A204.1 (cell line): Measurements from ENCODE around the gene RAB40C.

Experiments used
- FAIRE-seq: peaks from 2 replicates; lab custom pipeline; 2012; peaks lifted over from hg19 to GRCh38; lab: Jason Lieb, UNC

The RAB40C gene

GRCh38 chr16:575354-576196, 14.3 kb upstream of the RAB40C start:
- no peak for FAIRE-seq

- no peak for FAIRE-seq
These were observed 13.6 kb upstream of the RAB40C start for GRCh38 chr16:576197-576822.

GRCh38 chr16:576823-577201, 13.1 kb upstream of the RAB40C start:
- no peak for FAIRE-seq

GRCh38 chr16:577796-578195, 12.1 kb upstream of the RAB40C start:
- FAIRE-seq, result no peak

- FAIRE-seq, result no peak
These were observed 11.5 kb upstream of the RAB40C start for GRCh38 chr16:578232-578869.

- no peak for FAIRE-seq
These were observed 10.9 kb upstream of the RAB40C start for GRCh38 chr16:578870-579405.

GRCh38 chr16:580141-580945, 9.5 kb upstream of the RAB40C start:
- FAIRE-seq, result no peak

- no peak for FAIRE-seq
These were observed 8.8 kb upstream of the RAB40C start for GRCh38 chr16:580946-581498.

GRCh38 chr16:582218-582613, 7.7 kb upstream of the RAB40C start:
- FAIRE-seq, result no peak

GRCh38 chr16:582614-583331, 7.1 kb upstream of the RAB40C start:
- no peak for FAIRE-seq

- FAIRE-seq, result no peak
These were observed 6.4 kb upstream of the RAB40C start for GRCh38 chr16:583470-583814.

- FAIRE-seq, result no peak
These were observed 5.9 kb upstream of the RAB40C start for GRCh38 chr16:583815-584591.

GRCh38 chr16:585351-585750, 4.5 kb upstream of the RAB40C start:
- no peak for FAIRE-seq

GRCh38 chr16:586047-586644, 3.7 kb upstream of the RAB40C start:
- FAIRE-seq, result no peak

GRCh38 chr16:586645-587590, 2.9 kb upstream of the RAB40C start:
- no peak for FAIRE-seq

GRCh38 chr16:588639-588888, 1.3 kb upstream of the RAB40C start:
- FAIRE-seq, result no peak

- FAIRE-seq, result no peak
These were observed 793 bp upstream of the RAB40C start for GRCh38 chr16:588889-589657.

GRCh38 chr16:590188-590814, 435 bp downstream of the RAB40C start:
- FAIRE-seq, result no peak
